Measurements from ENCODE around the gene TCEA3. TPM values are rescaled to one million over a fixed set of nuclear protein-coding genes. Genes with fewer than 3 reads are reported as not detected.
A peak's percentile ranks its signal among the peaks of the same experiment; 100 is the strongest.

The TCEA3 gene
- total RNA-seq: 6.7 and 7.8 TPM in 2 replicates

DNA sequence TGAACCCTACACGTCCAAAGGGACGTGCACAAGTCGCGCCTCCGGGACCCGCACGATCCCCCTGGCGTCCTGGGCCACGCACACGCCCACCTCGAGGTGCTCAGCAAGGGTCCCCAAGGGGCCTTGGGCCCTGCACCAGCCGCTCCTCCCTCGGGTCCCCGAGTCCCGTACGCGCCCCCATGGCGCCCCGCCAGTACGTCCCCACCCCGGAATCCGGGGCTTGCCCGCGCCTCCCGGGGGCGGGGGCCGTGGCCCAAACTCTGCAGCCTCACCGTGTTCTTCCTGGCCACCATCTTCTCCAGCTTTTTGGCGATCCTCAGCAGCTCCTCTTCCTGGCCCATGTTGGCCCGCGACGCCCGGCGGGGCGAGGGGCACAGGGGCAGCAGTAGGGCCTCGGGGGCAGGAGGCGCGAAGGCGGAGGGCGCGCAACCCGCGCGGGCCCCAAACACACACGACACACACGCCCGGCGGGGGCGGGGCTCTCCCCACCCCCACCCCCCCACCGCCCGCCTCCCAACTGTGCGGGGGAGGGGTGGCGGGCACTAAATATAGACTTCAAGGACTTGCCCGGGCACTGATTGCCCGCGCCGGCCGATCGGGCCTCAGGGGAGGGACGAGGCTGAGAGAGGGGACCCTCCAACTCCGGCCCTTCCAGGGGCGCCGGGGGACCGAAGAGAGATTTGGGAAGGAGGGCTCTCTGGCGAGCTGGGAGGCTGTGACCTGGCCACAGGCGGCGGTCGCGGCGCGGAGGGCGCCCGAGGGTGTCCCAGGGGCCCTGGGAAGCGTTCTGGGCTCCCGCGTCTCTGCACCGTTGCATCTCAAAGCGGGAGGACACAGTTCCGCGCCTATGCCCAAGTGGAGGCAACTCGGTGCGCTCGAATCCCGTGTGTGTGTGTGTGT, at the start of gene TCEA3:
TSS of gene TCEA3 (minus strand) at position 456 of the 900 bp plus-strand sequence. CDS start at position 341, 115 bp downstream.
- intact Hi-C loops (cut with micrococcal nuclease): no loop called here
- peak; percentile 80 for DNase-seq
- Mint-ChIP-seq H3K27me3 (peaks cover 41% of the 10 kb centered on the region), H3K4me3 (peak within 1 kb of the TSS; percentile 88), H3K4me1 (peaks cover 31% of the 10 kb centered on the region), H3K27ac (peak within 1 kb of the TSS; percentile 78), H3K9me3 (no peaks in the 10 kb centered on the region), H3K36me3 (ENCODE audit: low read depth) (no peaks in the 10 kb centered on the region)

- intact Hi-C loops (cut with micrococcal nuclease): no loop called here
- Mint-ChIP-seq H3K4me3 (no peak overlapping the region), H3K27me3 (peaks cover 20% of the 10 kb centered on the region)
Measured at GRCh38 chr1:23473037-23473800, 48.7 kb upstream of the TCEA3 start.

GRCh38 chr1:23472351-23473036, 47.9 kb upstream of the TCEA3 start:
- Mint-ChIP-seq H3K4me3 (no peak overlapping the region), H3K9me3 (no peaks in the 10 kb centered on the region), H3K4me1 (no peaks in the 10 kb centered on the region), H3K27me3 (peaks cover 20% of the 10 kb centered on the region), H3K36me3 (ENCODE audit: low read depth) (no peaks in the 10 kb centered on the region), H3K27ac (no peak overlapping the region)
- intact Hi-C loops (cut with micrococcal nuclease): no loop called here
- DNase-seq: no peak

More at GRCh38 chr1:23473037-23473800, 48.7 kb upstream of the TCEA3 start:
- Mint-ChIP-seq H3K9me3 (no peaks in the 10 kb centered on the region), H3K36me3 (ENCODE audit: low read depth) (no peaks in the 10 kb centered on the region), H3K27ac (no peak overlapping the region), H3K4me1 (no peaks in the 10 kb centered on the region)
- no peak for DNase-seq

GRCh38 chr1:23471473-23472075, 47.0 kb upstream of the TCEA3 start:
- H3K36me3 Mint-ChIP-seq (ENCODE audit: low read depth): no peaks in the 10 kb centered on the region
- no peaks in the 10 kb centered on the region for H3K9me3 Mint-ChIP-seq
- intact Hi-C loops (cut with micrococcal nuclease): no loop called here
- DNase-seq: no peak
- no peaks in the 10 kb centered on the region for H3K4me1 Mint-ChIP-seq
- H3K27me3 Mint-ChIP-seq: peaks cover 18% of the 10 kb centered on the region
- H3K27ac Mint-ChIP-seq: no peak overlapping the region
- H3K4me3 Mint-ChIP-seq: no peak overlapping the region

DNA sequence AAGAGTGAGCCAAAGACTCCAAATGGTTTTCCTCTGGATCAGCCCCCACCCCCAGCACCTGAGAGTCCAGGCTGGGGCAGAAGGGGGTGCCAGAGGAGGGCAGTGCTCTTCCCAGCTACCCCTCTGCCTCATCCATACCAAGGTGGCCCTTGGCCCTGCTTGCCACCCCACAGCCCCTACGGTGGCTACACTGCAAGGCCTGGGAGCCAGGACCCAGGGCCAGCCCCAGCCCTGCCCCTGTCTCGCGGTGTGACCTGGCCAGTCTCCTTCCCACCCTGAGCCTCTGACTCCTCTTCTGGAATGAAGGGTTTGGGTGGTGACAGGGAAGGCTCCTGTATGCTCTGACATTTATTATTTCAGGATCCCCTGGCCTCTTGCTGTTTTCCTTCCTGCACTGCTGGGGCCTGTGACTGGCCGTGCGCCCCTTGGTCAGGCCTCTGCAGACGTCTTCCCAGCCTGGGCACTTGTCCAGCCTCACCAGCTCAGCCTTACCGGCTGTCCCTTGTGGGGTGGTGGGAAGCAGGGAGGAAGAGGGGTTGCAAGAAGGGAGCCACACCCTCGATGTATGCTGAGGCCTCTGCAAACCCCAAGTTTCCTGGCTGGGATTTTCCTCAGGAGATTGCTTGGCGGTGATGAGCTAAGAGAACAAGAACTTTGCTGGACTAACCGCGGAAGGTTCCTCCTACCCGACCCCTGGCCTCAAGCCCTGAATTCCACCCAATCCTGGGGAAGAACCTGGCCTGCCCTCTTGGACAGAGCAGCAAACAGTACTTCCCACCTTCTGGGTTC, 45.9 kb upstream of the TCEA3 start:
- no peak for DNase-seq
- Mint-ChIP-seq H3K4me1 (no peaks in the 10 kb centered on the region), H3K27me3 (peaks cover 13% of the 10 kb centered on the region), H3K9me3 (no peaks in the 10 kb centered on the region), H3K36me3 (ENCODE audit: low read depth) (no peaks in the 10 kb centered on the region), H3K27ac (no peak overlapping the region), H3K4me3 (no peak overlapping the region)
- intact Hi-C loops (cut with micrococcal nuclease): no loop called here

- H3K36me3 Mint-ChIP-seq (ENCODE audit: low read depth): no peaks in the 10 kb centered on the region
- no peaks in the 10 kb centered on the region for H3K9me3 Mint-ChIP-seq
- no peak overlapping the region for H3K4me3 Mint-ChIP-seq
- peaks cover 14% of the 10 kb centered on the region for H3K27me3 Mint-ChIP-seq
- intact Hi-C loops (cut with micrococcal nuclease): no loop called here
- no peak for DNase-seq
- no peaks in the 10 kb centered on the region for H3K4me1 Mint-ChIP-seq
- H3K27ac Mint-ChIP-seq: no peak overlapping the region
Measured at GRCh38 chr1:23469372-23469982, 44.9 kb upstream of the TCEA3 start.

DNA sequence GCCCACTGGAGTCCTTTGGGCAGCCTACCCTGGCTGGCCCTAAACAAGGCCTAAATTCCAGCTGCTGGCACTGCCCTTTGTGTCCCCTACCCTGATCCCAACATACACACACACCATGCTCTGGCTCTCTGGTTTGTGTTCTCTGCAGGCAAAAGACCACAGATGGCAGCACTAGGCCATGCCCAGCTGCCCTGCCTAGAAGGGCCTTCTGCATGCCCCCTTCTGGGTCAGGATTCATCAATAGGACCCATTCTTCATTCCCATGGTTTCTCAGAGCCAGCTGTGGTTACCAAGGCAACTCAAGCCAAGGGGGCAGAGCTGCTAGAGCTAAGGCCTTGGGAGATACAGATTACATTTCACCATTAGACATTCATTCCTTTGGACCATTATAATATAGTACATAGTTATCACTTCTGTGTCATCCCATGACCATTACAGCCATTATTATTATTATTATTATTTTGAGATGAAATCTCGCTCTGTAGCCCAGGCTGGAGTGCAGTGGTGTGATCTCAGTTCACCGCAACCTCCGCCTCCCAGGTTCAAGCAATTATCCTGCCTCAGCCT, 42.0 kb upstream of the TCEA3 start:
- H3K27ac Mint-ChIP-seq: no peak overlapping the region
- H3K9me3 Mint-ChIP-seq: no peaks in the 10 kb centered on the region
- no peak overlapping the region for H3K4me3 Mint-ChIP-seq
- peaks cover 10% of the 10 kb centered on the region for H3K27me3 Mint-ChIP-seq
- H3K4me1 Mint-ChIP-seq: no peaks in the 10 kb centered on the region
- intact Hi-C loops (cut with micrococcal nuclease): no loop called here
- no peaks in the 10 kb centered on the region for H3K36me3 Mint-ChIP-seq (ENCODE audit: low read depth)
- no peak for DNase-seq

DNA sequence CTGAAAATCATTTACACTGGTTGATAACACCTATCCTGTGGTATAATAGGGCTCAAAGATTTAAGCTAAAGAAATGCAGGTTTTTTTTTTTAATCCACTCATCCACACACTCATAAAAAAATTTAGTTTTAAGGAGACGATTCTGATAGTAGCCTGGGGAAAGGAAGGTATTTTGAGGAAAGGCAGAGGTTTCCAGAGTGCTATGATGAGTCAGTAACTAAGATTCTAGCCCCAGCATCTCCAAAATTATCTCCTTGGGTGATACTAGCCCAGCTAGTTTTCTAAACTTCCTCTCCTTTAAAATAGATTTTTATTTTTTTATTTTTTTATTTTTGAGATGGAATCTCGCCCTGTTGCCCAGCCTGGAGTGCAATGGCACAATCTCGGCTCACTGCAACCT, 38.7 kb upstream of the TCEA3 start:
- Mint-ChIP-seq H3K9me3 (no peaks in the 10 kb centered on the region), H3K4me1 (no peaks in the 10 kb centered on the region), H3K27ac (no peak overlapping the region), H3K4me3 (no peak overlapping the region), H3K27me3 (peaks cover 16% of the 10 kb centered on the region), H3K36me3 (ENCODE audit: low read depth) (no peaks in the 10 kb centered on the region)
- intact Hi-C loops (cut with micrococcal nuclease): no loop called here
- DNase-seq: no peak

- H3K36me3 Mint-ChIP-seq (ENCODE audit: low read depth): no peaks in the 10 kb centered on the region
- intact Hi-C loops (cut with micrococcal nuclease): no loop called here
Measured at GRCh38 chr1:23462766-23463165, 38.2 kb upstream of the TCEA3 start.

GRCh38 chr1:23461050-23461449, 36.5 kb upstream of the TCEA3 start:
- no peak for DNase-seq
- Mint-ChIP-seq H3K27ac (no peak overlapping the region), H3K36me3 (ENCODE audit: low read depth) (no peaks in the 10 kb centered on the region), H3K9me3 (no peaks in the 10 kb centered on the region), H3K27me3 (peaks cover 18% of the 10 kb centered on the region), H3K4me3 (no peak overlapping the region), H3K4me1 (peaks cover 5% of the 10 kb centered on the region)
- intact Hi-C loops (cut with micrococcal nuclease): no loop called here

More at GRCh38 chr1:23462766-23463165, 38.2 kb upstream of the TCEA3 start:
- no peak for DNase-seq
- Mint-ChIP-seq H3K4me3 (no peak overlapping the region), H3K4me1 (no peaks in the 10 kb centered on the region), H3K27me3 (peaks cover 18% of the 10 kb centered on the region), H3K9me3 (no peaks in the 10 kb centered on the region), H3K27ac (no peak overlapping the region)

- intact Hi-C loops (cut with micrococcal nuclease): no loop called here
- DNase-seq: no peak
- Mint-ChIP-seq H3K27me3 (peaks cover 18% of the 10 kb centered on the region), H3K36me3 (ENCODE audit: low read depth) (no peaks in the 10 kb centered on the region), H3K4me1 (peaks cover 5% of the 10 kb centered on the region), H3K27ac (no peak overlapping the region), H3K9me3 (no peaks in the 10 kb centered on the region), H3K4me3 (no peak overlapping the region)
Measured at GRCh38 chr1:23460519-23460918, 36.0 kb upstream of the TCEA3 start.

DNA sequence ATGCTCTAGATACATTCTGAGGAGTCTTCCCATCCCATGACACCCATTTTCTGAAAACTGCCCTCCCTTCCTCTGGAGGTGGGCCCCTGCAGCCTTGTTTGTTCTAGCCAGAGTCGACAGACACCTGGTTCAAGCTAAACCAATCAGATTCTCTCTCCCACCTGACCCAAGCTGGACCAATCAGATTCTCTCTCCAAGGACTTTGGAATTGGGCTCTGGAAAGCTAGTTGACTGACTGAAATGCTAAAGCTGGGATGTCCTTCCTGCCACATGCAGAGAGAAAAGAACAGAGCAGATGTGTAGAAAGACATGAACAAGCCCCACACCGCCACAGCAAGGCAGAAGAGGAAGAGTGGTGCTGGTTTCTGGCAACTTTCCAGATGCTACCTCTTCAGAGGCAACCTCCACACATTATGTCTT, 34.8 kb upstream of the TCEA3 start:
- H3K4me1 Mint-ChIP-seq: peaks cover 5% of the 10 kb centered on the region
- no peak for DNase-seq
- no peak overlapping the region for H3K4me3 Mint-ChIP-seq
- intact Hi-C loops (cut with micrococcal nuclease): no loop called here
- H3K27ac Mint-ChIP-seq: no peak overlapping the region
- H3K36me3 Mint-ChIP-seq (ENCODE audit: low read depth): no peaks in the 10 kb centered on the region
- no peaks in the 10 kb centered on the region for H3K9me3 Mint-ChIP-seq
- peaks cover 16% of the 10 kb centered on the region for H3K27me3 Mint-ChIP-seq
